ENCODE results near the gene XXYLT1.

GRCh38 chr3:195045481-195046210 lies 225.3 kb downstream of the XXYLT1 start:
- TF ChIP-seq ELK1 (IDR thresholded peaks at IDR 0.05; ENCODE audit: borderline replicate concordance, low read depth, low read length), result no peak
- TF ChIP-seq RAD21 (IDR thresholded peaks at IDR 0.05; ENCODE audit: low read length), result no peak
- TF ChIP-seq CTCF (conservative IDR thresholded peaks at IDR 0.05; ENCODE audit: low read depth, low read length), result no peak
- TF ChIP-seq CHD1 (IDR thresholded peaks at IDR 0.05; ENCODE audit: low read depth, low read length), result no peak
- TF ChIP-seq RCOR1 (IDR thresholded peaks at IDR 0.05; ENCODE audit: insufficient replicate concordance, low read length), result no peak
- TF ChIP-seq POLR2A (IDR thresholded peaks at IDR 0.05; ENCODE audit: low read depth, low read length), result no peak
- TF ChIP-seq SMC3 (IDR thresholded peaks at IDR 0.05; ENCODE audit: low read depth, low read length), result no peak
- TF ChIP-seq MAFK (IDR thresholded peaks at IDR 0.05; ENCODE audit: low read depth, low read length), result no peak
- TF ChIP-seq FOS (IDR thresholded peaks at IDR 0.05; ENCODE audit: low read depth, low read length), result no peak
- TF ChIP-seq CEBPB (IDR thresholded peaks at IDR 0.05; ENCODE audit: low read depth, low read length), result no peak

Measured in IMR-90 (cell line).